Ishikawa (cell line): Measurements from ENCODE around the gene EIF3J.

Experiments
- CEBPB ChIP-seq: IDR thresholded peaks from 2 replicates; pipeline ENCODE4 v1.6.1; 2012
- CREB1 ChIP-seq: IDR thresholded peaks from 2 replicates; pipeline ENCODE4 v1.6.1; 2012; ENCODE audit warnings: low read depth
- EGR1 ChIP-seq: IDR thresholded peaks from 2 replicates; pipeline ENCODE4 v1.6.1; 2012
- EP300 ChIP-seq: IDR thresholded peaks from 2 replicates; pipeline ENCODE4 v1.6.1; 2012; ENCODE audit warnings: borderline replicate concordance
- FOXM1 ChIP-seq: IDR thresholded peaks from 2 replicates; pipeline ENCODE4 v1.6.1; 2012; ENCODE audit warnings: low read depth, borderline replicate concordance
- NFIC ChIP-seq: IDR thresholded peaks from 2 replicates; pipeline ENCODE4 v1.6.1; 2012
- TAF1 ChIP-seq: IDR thresholded peaks from 2 replicates; pipeline ENCODE4 v1.6.1; 2012; ENCODE audit warnings: low read depth, mild to moderate bottlenecking
- TEAD4 ChIP-seq: IDR thresholded peaks from 2 replicates; pipeline ENCODE4 v1.6.1; 2012
- YY1 ChIP-seq: IDR thresholded peaks from 2 replicates; pipeline ENCODE4 v1.6.1; 2012; ENCODE audit warnings: low read depth
- ZBTB7A ChIP-seq: IDR thresholded peaks from 2 replicates; pipeline ENCODE4 v1.6.1; 2012; ENCODE audit warnings: low read depth
- TF ChIP-seq, protein P1 (sequence below): IDR thresholded peaks from 2 replicates; pipeline ENCODE4 v1.6.1; 2012; ENCODE audit warnings: low read depth, mild to moderate bottlenecking
- TF ChIP-seq, protein P2 (sequence below): IDR thresholded peaks from 2 replicates; pipeline ENCODE4 v1.6.1; 2012
- TF ChIP-seq, protein P3 (sequence below): IDR thresholded peaks from 2 replicates; pipeline ENCODE4 v1.6.1; 2012

DNA sequence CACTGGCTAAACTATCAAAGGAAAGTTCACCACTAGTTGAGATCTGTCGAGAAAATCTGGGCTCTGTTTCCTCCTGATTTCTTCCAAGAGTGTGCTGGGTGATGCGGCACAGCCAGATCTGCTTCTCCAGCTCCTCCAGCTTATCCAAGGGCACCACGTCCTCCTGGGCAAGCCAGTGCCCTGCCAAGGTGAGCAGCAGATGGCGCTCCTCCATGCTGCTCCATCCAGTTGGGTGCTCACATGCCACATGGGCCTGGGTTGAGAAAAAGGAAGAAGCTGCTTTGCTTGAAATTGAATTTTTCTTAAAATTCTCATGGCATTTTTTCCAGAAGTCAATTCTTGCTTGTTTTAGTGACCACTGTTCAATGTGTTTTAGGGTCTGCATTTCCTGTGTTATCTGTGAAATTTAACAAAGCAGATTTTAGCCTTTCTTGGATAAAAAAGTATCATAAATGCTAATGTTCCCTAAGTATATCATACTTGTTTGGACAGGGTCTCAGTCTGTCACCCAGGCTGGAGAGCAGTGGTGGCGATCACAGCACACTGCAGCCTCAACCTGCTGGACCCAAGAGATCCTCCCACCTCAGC lies 47.3 kb downstream of the EIF3J start:
- TF ChIP-seq, protein P1, sequence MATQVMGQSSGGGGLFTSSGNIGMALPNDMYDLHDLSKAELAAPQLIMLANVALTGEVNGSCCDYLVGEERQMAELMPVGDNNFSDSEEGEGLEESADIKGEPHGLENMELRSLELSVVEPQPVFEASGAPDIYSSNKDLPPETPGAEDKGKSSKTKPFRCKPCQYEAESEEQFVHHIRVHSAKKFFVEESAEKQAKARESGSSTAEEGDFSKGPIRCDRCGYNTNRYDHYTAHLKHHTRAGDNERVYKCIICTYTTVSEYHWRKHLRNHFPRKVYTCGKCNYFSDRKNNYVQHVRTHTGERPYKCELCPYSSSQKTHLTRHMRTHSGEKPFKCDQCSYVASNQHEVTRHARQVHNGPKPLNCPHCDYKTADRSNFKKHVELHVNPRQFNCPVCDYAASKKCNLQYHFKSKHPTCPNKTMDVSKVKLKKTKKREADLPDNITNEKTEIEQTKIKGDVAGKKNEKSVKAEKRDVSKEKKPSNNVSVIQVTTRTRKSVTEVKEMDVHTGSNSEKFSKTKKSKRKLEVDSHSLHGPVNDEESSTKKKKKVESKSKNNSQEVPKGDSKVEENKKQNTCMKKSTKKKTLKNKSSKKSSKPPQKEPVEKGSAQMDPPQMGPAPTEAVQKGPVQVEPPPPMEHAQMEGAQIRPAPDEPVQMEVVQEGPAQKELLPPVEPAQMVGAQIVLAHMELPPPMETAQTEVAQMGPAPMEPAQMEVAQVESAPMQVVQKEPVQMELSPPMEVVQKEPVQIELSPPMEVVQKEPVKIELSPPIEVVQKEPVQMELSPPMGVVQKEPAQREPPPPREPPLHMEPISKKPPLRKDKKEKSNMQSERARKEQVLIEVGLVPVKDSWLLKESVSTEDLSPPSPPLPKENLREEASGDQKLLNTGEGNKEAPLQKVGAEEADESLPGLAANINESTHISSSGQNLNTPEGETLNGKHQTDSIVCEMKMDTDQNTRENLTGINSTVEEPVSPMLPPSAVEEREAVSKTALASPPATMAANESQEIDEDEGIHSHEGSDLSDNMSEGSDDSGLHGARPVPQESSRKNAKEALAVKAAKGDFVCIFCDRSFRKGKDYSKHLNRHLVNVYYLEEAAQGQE = no peak
- TF ChIP-seq TAF1 (no peak), NFIC (no peak), EP300 (no peak), TEAD4 (no peak), ZBTB7A (no peak), YY1 (no peak), CEBPB (no peak), EGR1 (no peak), FOXM1 (no peak), CREB1 (no peak)
- TF ChIP-seq, protein P2, sequence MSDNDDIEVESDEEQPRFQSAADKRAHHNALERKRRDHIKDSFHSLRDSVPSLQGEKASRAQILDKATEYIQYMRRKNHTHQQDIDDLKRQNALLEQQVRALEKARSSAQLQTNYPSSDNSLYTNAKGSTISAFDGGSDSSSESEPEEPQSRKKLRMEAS = no peak
- TF ChIP-seq, protein P3, sequence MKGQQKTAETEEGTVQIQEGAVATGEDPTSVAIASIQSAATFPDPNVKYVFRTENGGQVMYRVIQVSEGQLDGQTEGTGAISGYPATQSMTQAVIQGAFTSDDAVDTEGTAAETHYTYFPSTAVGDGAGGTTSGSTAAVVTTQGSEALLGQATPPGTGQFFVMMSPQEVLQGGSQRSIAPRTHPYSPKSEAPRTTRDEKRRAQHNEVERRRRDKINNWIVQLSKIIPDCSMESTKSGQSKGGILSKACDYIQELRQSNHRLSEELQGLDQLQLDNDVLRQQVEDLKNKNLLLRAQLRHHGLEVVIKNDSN = no peak
